ENCODE data around the gene EIF3L.

The EIF3L gene

GRCh38 chr22:37905534-37906363 is 56.5 kb downstream of the EIF3L start, which contains the start of gene MICALL1:
TSS of gene MICALL1 (plus strand) at chr22:37906297. CDS start at chr22:37906423, 126 bp downstream.
- DNase-seq (ENCODE audit: low spot score), result peak; percentile 92

- DNase-seq (ENCODE audit: low spot score), result peak; percentile 48
These were observed 57.3 kb downstream of the EIF3L start for GRCh38 chr22:37906364-37907008.

GRCh38 chr22:37907036-37907954 is 58.1 kb downstream of the EIF3L start:
- no peak for DNase-seq (ENCODE audit: low spot score)

- DNase-seq (ENCODE audit: low spot score), result peak; percentile 51
These were observed 60.5 kb downstream of the EIF3L start for GRCh38 chr22:37909766-37910165.

- no peak for DNase-seq (ENCODE audit: low spot score)
These were observed 61.9 kb downstream of the EIF3L start for GRCh38 chr22:37910890-37911672.

- DNase-seq (ENCODE audit: low spot score), result no peak
These were observed 62.5 kb downstream of the EIF3L start for GRCh38 chr22:37911697-37912096.

- no peak for DNase-seq (ENCODE audit: low spot score)
These were observed 63.0 kb downstream of the EIF3L start for GRCh38 chr22:37912171-37912570.

GRCh38 chr22:37913233-37913721 is 64.1 kb downstream of the EIF3L start:
- DNase-seq (ENCODE audit: low spot score), result no peak

- no peak for DNase-seq (ENCODE audit: low spot score)
These were observed 67.1 kb downstream of the EIF3L start for GRCh38 chr22:37916311-37916710.

- no peak for DNase-seq (ENCODE audit: low spot score)
These were observed 68.8 kb downstream of the EIF3L start for GRCh38 chr22:37917874-37918548.

- no peak for DNase-seq (ENCODE audit: low spot score)
These were observed 69.5 kb downstream of the EIF3L start for GRCh38 chr22:37918580-37919270.

GRCh38 chr22:37920126-37920525 is 70.9 kb downstream of the EIF3L start:
- DNase-seq (ENCODE audit: low spot score), result no peak

GRCh38 chr22:37922191-37922590 is 73.0 kb downstream of the EIF3L start:
- no peak for DNase-seq (ENCODE audit: low spot score)

GRCh38 chr22:37923927-37924326 is 74.7 kb downstream of the EIF3L start:
- DNase-seq (ENCODE audit: low spot score), result no peak

GRCh38 chr22:37924386-37925065 is 75.3 kb downstream of the EIF3L start:
- DNase-seq (ENCODE audit: low spot score), result no peak

- no peak for DNase-seq (ENCODE audit: low spot score)
These were observed 76.1 kb downstream of the EIF3L start for GRCh38 chr22:37925330-37925729.

GRCh38 chr22:37925767-37926166 is 76.5 kb downstream of the EIF3L start:
- no peak for DNase-seq (ENCODE audit: low spot score)

GRCh38 chr22:37926358-37926757 is 77.1 kb downstream of the EIF3L start:
- DNase-seq (ENCODE audit: low spot score), result no peak
